ENCODE results near the gene MSI2.

The MSI2 gene

GRCh38 chr17:57531078-57531477 is 274.8 kb downstream of the MSI2 start:
- Histone ChIP-seq H3K9ac (ENCODE audit: low read length) (no peak overlapping the region), H3K36me3 (ENCODE audit: low read length) (no peaks in the 10 kb centered on the region), H3K9me2 (replicated peaks; ENCODE audit: insufficient read depth, low read length) (no peaks in the 10 kb centered on the region), H3K4me3 (ENCODE audit: insufficient read depth, low read length, poor library complexity, severe bottlenecking) (no peak overlapping the region), H3K27ac (ENCODE audit: low read depth, low read length) (no peak overlapping the region), H4K20me1 (ENCODE audit: low read depth, low read length) (no peaks in the 10 kb centered on the region), H3K9me3 (ENCODE audit: insufficient read depth, low read length) (no peaks in the 10 kb centered on the region), H3K79me2 (ENCODE audit: insufficient read depth, low read length) (no peaks in the 10 kb centered on the region), H2AFZ (ENCODE audit: low read depth, low read length, severe bottlenecking) (no peak overlapping the region), H3F3A (ENCODE audit: insufficient read depth) (no peaks in the 10 kb centered on the region), H3K4me2 (ENCODE audit: low read depth, low read length, poor library complexity, severe bottlenecking) (no peak overlapping the region), H3K27me3 (ENCODE audit: low read length) (no peaks in the 10 kb centered on the region)
- TF ChIP-seq EZH2phosphoT487 (conservative IDR thresholded peaks at IDR 0.05; ENCODE audit: low read length): no peak
- TF ChIP-seq, protein P1, sequence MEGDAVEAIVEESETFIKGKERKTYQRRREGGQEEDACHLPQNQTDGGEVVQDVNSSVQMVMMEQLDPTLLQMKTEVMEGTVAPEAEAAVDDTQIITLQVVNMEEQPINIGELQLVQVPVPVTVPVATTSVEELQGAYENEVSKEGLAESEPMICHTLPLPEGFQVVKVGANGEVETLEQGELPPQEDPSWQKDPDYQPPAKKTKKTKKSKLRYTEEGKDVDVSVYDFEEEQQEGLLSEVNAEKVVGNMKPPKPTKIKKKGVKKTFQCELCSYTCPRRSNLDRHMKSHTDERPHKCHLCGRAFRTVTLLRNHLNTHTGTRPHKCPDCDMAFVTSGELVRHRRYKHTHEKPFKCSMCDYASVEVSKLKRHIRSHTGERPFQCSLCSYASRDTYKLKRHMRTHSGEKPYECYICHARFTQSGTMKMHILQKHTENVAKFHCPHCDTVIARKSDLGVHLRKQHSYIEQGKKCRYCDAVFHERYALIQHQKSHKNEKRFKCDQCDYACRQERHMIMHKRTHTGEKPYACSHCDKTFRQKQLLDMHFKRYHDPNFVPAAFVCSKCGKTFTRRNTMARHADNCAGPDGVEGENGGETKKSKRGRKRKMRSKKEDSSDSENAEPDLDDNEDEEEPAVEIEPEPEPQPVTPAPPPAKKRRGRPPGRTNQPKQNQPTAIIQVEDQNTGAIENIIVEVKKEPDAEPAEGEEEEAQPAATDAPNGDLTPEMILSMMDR (IDR thresholded peaks at IDR 0.05; ENCODE audit: insufficient read depth, low read length, poor library complexity, severe bottlenecking): no peak

DNA sequence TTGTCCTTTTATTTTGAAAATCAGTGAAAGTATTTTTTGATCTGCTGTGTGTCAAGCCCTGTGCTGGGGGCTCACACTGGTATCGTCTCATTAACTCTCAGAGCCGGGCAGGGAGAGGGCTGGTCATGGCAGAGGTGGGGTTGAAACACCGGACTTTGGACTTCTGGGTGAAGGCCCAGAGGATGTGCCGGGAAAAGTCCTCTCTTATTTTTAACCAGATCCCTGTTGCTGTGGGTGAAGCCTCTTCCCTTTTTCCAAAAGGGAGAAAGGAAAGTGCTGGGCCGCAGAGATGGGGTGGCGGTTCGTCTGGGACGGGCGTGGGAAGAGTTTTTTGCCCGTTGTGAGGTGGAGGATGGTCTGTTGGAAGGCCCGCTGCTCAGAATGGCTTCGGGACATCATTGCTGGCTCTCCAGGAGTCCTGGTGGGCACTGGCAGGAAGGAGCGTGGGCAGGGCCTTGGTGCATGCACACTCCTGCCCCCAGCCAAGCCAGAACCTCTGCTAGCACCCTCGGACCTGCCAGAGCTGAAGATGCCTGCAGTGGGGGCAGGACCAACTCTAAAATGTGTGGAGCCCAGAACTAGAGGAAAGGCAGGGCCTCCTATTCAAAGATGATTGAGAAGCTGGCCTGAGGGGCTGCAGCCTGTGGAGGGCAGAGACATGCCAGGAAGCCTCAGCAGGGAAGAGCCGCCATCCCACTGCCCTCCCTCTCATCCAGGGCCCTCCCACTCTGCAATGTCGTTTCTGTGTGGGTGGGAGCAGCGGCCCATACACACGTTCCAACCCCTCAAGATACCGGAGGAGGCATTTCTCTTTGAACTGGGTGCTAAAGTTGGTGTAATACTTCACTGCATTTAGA is 275.6 kb downstream of the MSI2 start:
- no peak overlapping the region for H3K4me2 ChIP-seq (ENCODE audit: low read depth, low read length, poor library complexity, severe bottlenecking)
- no peaks in the 10 kb centered on the region for H3F3A ChIP-seq (ENCODE audit: insufficient read depth)
- no peak overlapping the region for H3K4me3 ChIP-seq (ENCODE audit: insufficient read depth, low read length, poor library complexity, severe bottlenecking)
- no peak overlapping the region for H3K27ac ChIP-seq (ENCODE audit: low read depth, low read length)
- no peaks in the 10 kb centered on the region for H3K79me2 ChIP-seq (ENCODE audit: insufficient read depth, low read length)
- H4K20me1 ChIP-seq (ENCODE audit: low read depth, low read length): no peaks in the 10 kb centered on the region
- H3K9ac ChIP-seq (ENCODE audit: low read length): no peak overlapping the region
- no peaks in the 10 kb centered on the region for H3K36me3 ChIP-seq (ENCODE audit: low read length)
- TF ChIP-seq EZH2phosphoT487 (conservative IDR thresholded peaks at IDR 0.05; ENCODE audit: low read length): no peak
- TF ChIP-seq, protein P1 (IDR thresholded peaks at IDR 0.05; ENCODE audit: insufficient read depth, low read length, poor library complexity, severe bottlenecking): no peak
- no peaks in the 10 kb centered on the region for H3K9me2 ChIP-seq (replicated peaks; ENCODE audit: insufficient read depth, low read length)
- H3K9me3 ChIP-seq (ENCODE audit: insufficient read depth, low read length): no peaks in the 10 kb centered on the region
- H2AFZ ChIP-seq (ENCODE audit: low read depth, low read length, severe bottlenecking): no peak overlapping the region
- no peaks in the 10 kb centered on the region for H3K27me3 ChIP-seq (ENCODE audit: low read length)

DNA sequence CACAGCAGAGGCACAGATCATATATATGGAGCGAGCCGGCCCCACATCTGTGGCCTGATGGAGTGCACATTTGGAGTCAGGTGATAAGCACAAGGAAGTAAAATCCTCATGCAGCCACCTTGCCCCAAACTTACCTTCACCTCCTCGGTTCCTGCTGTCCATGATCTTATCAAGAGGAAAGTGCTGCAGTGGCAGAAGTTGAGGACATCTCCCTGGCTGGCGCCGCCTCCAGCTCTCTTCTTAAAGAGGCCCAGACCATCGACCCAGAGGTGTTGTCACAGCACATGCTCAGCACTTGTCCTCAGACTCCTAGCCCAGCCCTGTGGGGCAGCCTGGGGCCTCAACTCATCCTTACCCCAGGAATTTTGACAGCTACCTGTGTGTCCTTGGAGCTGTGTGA is 276.2 kb downstream of the MSI2 start:
- H3K9ac ChIP-seq (ENCODE audit: low read length): no peak overlapping the region
- H3K36me3 ChIP-seq (ENCODE audit: low read length): no peaks in the 10 kb centered on the region
- no peak overlapping the region for H3K27ac ChIP-seq (ENCODE audit: low read depth, low read length)

More for the DNA sequence above, 276.2 kb downstream of the MSI2 start:
- no peaks in the 10 kb centered on the region for H3F3A ChIP-seq (ENCODE audit: insufficient read depth)
- no peaks in the 10 kb centered on the region for H3K9me3 ChIP-seq (ENCODE audit: insufficient read depth, low read length)
- H3K4me2 ChIP-seq (ENCODE audit: low read depth, low read length, poor library complexity, severe bottlenecking): no peak overlapping the region
- no peaks in the 10 kb centered on the region for H4K20me1 ChIP-seq (ENCODE audit: low read depth, low read length)
- no peaks in the 10 kb centered on the region for H3K27me3 ChIP-seq (ENCODE audit: low read length)
- H2AFZ ChIP-seq (ENCODE audit: low read depth, low read length, severe bottlenecking): no peak overlapping the region
- no peaks in the 10 kb centered on the region for H3K9me2 ChIP-seq (replicated peaks; ENCODE audit: insufficient read depth, low read length)
- no peaks in the 10 kb centered on the region for H3K79me2 ChIP-seq (ENCODE audit: insufficient read depth, low read length)
- no peak overlapping the region for H3K4me3 ChIP-seq (ENCODE audit: insufficient read depth, low read length, poor library complexity, severe bottlenecking)
- no peak for TF ChIP-seq EZH2phosphoT487 (conservative IDR thresholded peaks at IDR 0.05; ENCODE audit: low read length)
- TF ChIP-seq, protein P1 (IDR thresholded peaks at IDR 0.05; ENCODE audit: insufficient read depth, low read length, poor library complexity, severe bottlenecking): no peak

All from SU-DHL-6 (cell line).